ENCODE results near the gene PSORS1C2. TPM values are rescaled to one million over a fixed set of nuclear protein-coding genes. Genes with fewer than 3 reads are reported as not detected.

Gene PSORS1C2
- total RNA-seq, 1 experiment from 2014 or later, result not detected

GRCh38 chr6:31114541-31114878 lies 24.4 kb downstream of the PSORS1C2 start, which contains the start of gene PSORS1C1:
TSS of gene PSORS1C1 (plus strand) at chr6:31114800. CDS start at chr6:31129633, 14,833 bp downstream.
- no TSS peak for BruUV-seq (replicated peaks)

GRCh38 chr6:31113861-31114540 lies 24.9 kb downstream of the PSORS1C2 start:
- Histone ChIP-seq H3K4me1 (ENCODE audit: insufficient read depth, low read length, poor library complexity, severe bottlenecking) (peaks cover 6% of the 10 kb centered on the region), H3K27me3 (replicated peaks; ENCODE audit: insufficient read depth, low read depth, low read length, poor library complexity) (no peaks in the 10 kb centered on the region), H3K36me3 (ENCODE audit: insufficient read depth, low read length, poor library complexity, severe bottlenecking) (no peaks in the 10 kb centered on the region), H3K27ac (ENCODE audit: low read depth, low read length, poor library complexity, severe bottlenecking) (no peak overlapping the region), H3K4me3 (ENCODE audit: low read depth, low read length, poor library complexity, severe bottlenecking) (no peak overlapping the region), H3K9me3 (ENCODE audit: low read depth, low read length, poor library complexity, severe bottlenecking) (no peaks in the 10 kb centered on the region)
- ChIA-PET POLR2A (ENCODE audit: low non-redundant PET) (no interaction called here), CTCF (no interaction called here)
- no TSS peak for BruUV-seq (replicated peaks)
- DNase-seq (ENCODE audit: low spot score), result peak; percentile 41
- no peak for TF ChIP-seq EZH2 (IDR thresholded peaks at IDR 0.05; ENCODE audit: borderline replicate concordance, low read depth, low read length, poor library complexity, severe bottlenecking)
- TF ChIP-seq CTCF (conservative IDR thresholded peaks at IDR 0.05; ENCODE audit: low read depth, low read length), result no peak
- intact Hi-C loops (cut with micrococcal nuclease; ENCODE audit: unreplicated experiment), result no loop called here

More at GRCh38 chr6:31114541-31114878, 24.4 kb downstream of the PSORS1C2 start, which contains the start of gene PSORS1C1:
- no peak for DNase-seq (ENCODE audit: low spot score)
- H3K27me3 ChIP-seq (replicated peaks; ENCODE audit: insufficient read depth, low read depth, low read length, poor library complexity), result no peaks in the 10 kb centered on the region
- TF ChIP-seq CTCF (conservative IDR thresholded peaks at IDR 0.05; ENCODE audit: low read depth, low read length) (no peak), EZH2 (IDR thresholded peaks at IDR 0.05; ENCODE audit: borderline replicate concordance, low read depth, low read length, poor library complexity, severe bottlenecking) (no peak)
- no peaks in the 10 kb centered on the region for H3K9me3 ChIP-seq (ENCODE audit: low read depth, low read length, poor library complexity, severe bottlenecking)
- H3K4me1 ChIP-seq (ENCODE audit: insufficient read depth, low read length, poor library complexity, severe bottlenecking), result peaks cover 6% of the 10 kb centered on the region
- H3K27ac ChIP-seq (ENCODE audit: low read depth, low read length, poor library complexity, severe bottlenecking), result no peak within 1 kb of the TSS
- CTCF ChIA-PET, result no interaction called here
- POLR2A ChIA-PET (ENCODE audit: low non-redundant PET), result no interaction called here
- intact Hi-C loops (cut with micrococcal nuclease; ENCODE audit: unreplicated experiment), result no loop called here
- no peaks in the 10 kb centered on the region for H3K36me3 ChIP-seq (ENCODE audit: insufficient read depth, low read length, poor library complexity, severe bottlenecking)
- H3K4me3 ChIP-seq (ENCODE audit: low read depth, low read length, poor library complexity, severe bottlenecking), result no peak within 1 kb of the TSS

- peaks cover 6% of the 10 kb centered on the region for H3K4me1 ChIP-seq (ENCODE audit: insufficient read depth, low read length, poor library complexity, severe bottlenecking)
- TF ChIP-seq CTCF (conservative IDR thresholded peaks at IDR 0.05; ENCODE audit: low read depth, low read length) (no peak), EZH2 (IDR thresholded peaks at IDR 0.05; ENCODE audit: borderline replicate concordance, low read depth, low read length, poor library complexity, severe bottlenecking) (no peak)
- no peaks in the 10 kb centered on the region for H3K27me3 ChIP-seq (replicated peaks; ENCODE audit: insufficient read depth, low read depth, low read length, poor library complexity)
- no peaks in the 10 kb centered on the region for H3K9me3 ChIP-seq (ENCODE audit: low read depth, low read length, poor library complexity, severe bottlenecking)
- no peak for DNase-seq (ENCODE audit: low spot score)
- POLR2A ChIA-PET (ENCODE audit: low non-redundant PET), result no interaction called here
- H3K36me3 ChIP-seq (ENCODE audit: insufficient read depth, low read length, poor library complexity, severe bottlenecking), result no peaks in the 10 kb centered on the region
- CTCF ChIA-PET, result no interaction called here
- H3K27ac ChIP-seq (ENCODE audit: low read depth, low read length, poor library complexity, severe bottlenecking), result no peak within 1 kb of the TSS
- intact Hi-C loops (cut with micrococcal nuclease; ENCODE audit: unreplicated experiment), result no loop called here
- H3K4me3 ChIP-seq (ENCODE audit: low read depth, low read length, poor library complexity, severe bottlenecking), result no peak within 1 kb of the TSS
- no TSS peak for BruUV-seq (replicated peaks)
These were observed 26.4 kb downstream of the PSORS1C2 start, which contains the start of gene C6orf15 for GRCh38 chr6:31112478-31112877. TSS of gene C6orf15 (minus strand) at chr6:31112575. CDS start at chr6:31112555, 20 bp downstream.
